Mesenchymal stem cell (in vitro differentiated cells and primary cell): ENCODE data around the gene SPRING1.

Experiments
- DNase-seq: peaks from one replicate; pipeline ENCODE4 v3.0.0-alpha.2; 2013
- H2AFZ ChIP-seq: one replicate; pipeline ENCODE4 v1.6.1; 2013; ENCODE audit warnings: low read depth, mild to moderate bottlenecking, control low read depth, inconsistent platforms, low read length, moderate library complexity
- H2AK5ac ChIP-seq: 2 replicates; pipeline ENCODE4 v1.6.1; 2013; ENCODE audit warnings: low read length, moderate library complexity, mild to moderate bottlenecking, inconsistent platforms; ENCODE audit not compliant: severe bottlenecking
- H2BK120ac ChIP-seq: one replicate; pipeline ENCODE4 v1.6.1; 2013; ENCODE audit warnings: low read depth, mild to moderate bottlenecking, inconsistent platforms, low read length, moderate library complexity
- H2BK12ac ChIP-seq, 2 experiments: one replicate each; pipeline ENCODE4 v1.6.1; 2013; ENCODE audit warnings: inconsistent platforms in 2 of 2, low read length in 2 of 2, mild to moderate bottlenecking in 2 of 2, moderate library complexity in 2 of 2, control low read depth in 1 of 2
- H2BK15ac ChIP-seq: one replicate; pipeline ENCODE4 v1.6.1; 2013; ENCODE audit warnings: mild to moderate bottlenecking, low read depth, inconsistent platforms; ENCODE audit not compliant: poor library complexity, severe bottlenecking
- H2BK5ac ChIP-seq: 2 replicates; pipeline ENCODE4 v1.6.1; 2013; ENCODE audit warnings: low read depth, mild to moderate bottlenecking, low read length, control low read depth, inconsistent platforms; ENCODE audit not compliant: poor library complexity, severe bottlenecking
- H3K14ac ChIP-seq, 2 experiments: one replicate each; pipeline ENCODE4 v1.6.1; 2013; ENCODE audit warnings: inconsistent platforms in 2 of 2, low read length in 2 of 2, control low read depth in 1 of 2, mild to moderate bottlenecking in 1 of 2, moderate library complexity in 1 of 2
- H3K18ac ChIP-seq, 2 experiments: one replicate each; pipeline ENCODE4 v1.6.1; 2013; ENCODE audit warnings: inconsistent platforms in 2 of 2, low read length in 2 of 2, control low read depth in 1 of 2, low read depth in 1 of 2, mild to moderate bottlenecking in 1 of 2
- H3K23ac ChIP-seq, 2 experiments: one replicate each; pipeline ENCODE4 v1.6.1; 2013; ENCODE audit warnings: inconsistent platforms in 2 of 2, low read length in 2 of 2, mild to moderate bottlenecking in 2 of 2, moderate library complexity in 2 of 2, control low read depth in 1 of 2
- H3K27ac ChIP-seq: 2 replicates; pipeline ENCODE4 v1.5.1; 2013; ENCODE audit warnings: mild to moderate bottlenecking, moderate library complexity, low read length, control low read depth, inconsistent platforms; ENCODE audit not compliant: poor library complexity, severe bottlenecking
- H3K27me3 ChIP-seq, 2 experiments: 2 replicates each; pipeline versions ENCODE4 v1.6.1 to v1.7.0; 2013; ENCODE audit warnings: low read length in 2 of 2, mild to moderate bottlenecking in 2 of 2, moderate library complexity in 2 of 2, control low read depth in 1 of 2, inconsistent platforms in 1 of 2; ENCODE audit not compliant: control insufficient read depth in 1 of 2, insufficient read depth in 1 of 2
- H3K36me3 ChIP-seq, 2 experiments: 2 replicates each; pipeline versions ENCODE4 v1.6.1 to v1.7.0; 2013; ENCODE audit warnings: low read length in 2 of 2, control low read depth in 1 of 2, inconsistent platforms in 1 of 2, low read depth in 1 of 2, mild to moderate bottlenecking in 1 of 2; ENCODE audit not compliant: insufficient read depth in 2 of 2, control insufficient read depth in 1 of 2
- H3K4ac ChIP-seq, 2 experiments: one replicate each; pipeline ENCODE4 v1.6.1; 2013; ENCODE audit warnings: inconsistent platforms in 2 of 2, low read length in 2 of 2, mild to moderate bottlenecking in 2 of 2, moderate library complexity in 2 of 2, control low read depth in 1 of 2, low read depth in 1 of 2
- H3K4me1 ChIP-seq: 2 replicates; pipeline ENCODE4 v1.6.1; 2013; ENCODE audit warnings: low read depth, low read length, control low read depth; ENCODE audit not compliant: control insufficient read depth, insufficient read depth
- H3K4me2 ChIP-seq: 2 replicates; pipeline ENCODE4 v1.6.1; 2013; ENCODE audit warnings: low read length, mild to moderate bottlenecking, inconsistent platforms; ENCODE audit not compliant: poor library complexity, severe bottlenecking
- H3K4me3 ChIP-seq, 2 experiments: 2 replicates each; pipeline versions ENCODE4 v1.5.1 to v1.7.0; 2013; ENCODE audit warnings: low read length in 2 of 2, mild to moderate bottlenecking in 2 of 2, control low read depth in 1 of 2, low read depth in 1 of 2; ENCODE audit not compliant: insufficient read depth in 1 of 2
- H3K79me1 ChIP-seq: replicated peaks from 2 replicates; pipeline ENCODE4 v1.6.1; 2013; ENCODE audit warnings: mild to moderate bottlenecking, control low read depth, low read length, inconsistent platforms; ENCODE audit not compliant: poor library complexity, severe bottlenecking
- H3K9ac ChIP-seq: 2 replicates; pipeline ENCODE4 v1.7.0; 2013; ENCODE audit warnings: mild to moderate bottlenecking, low read length, moderate library complexity
- H3K9me3 ChIP-seq: 2 replicates; pipeline ENCODE4 v1.7.0; 2013; ENCODE audit warnings: mild to moderate bottlenecking, low read length; ENCODE audit not compliant: control insufficient read depth
- H4K8ac ChIP-seq: one replicate; pipeline ENCODE4 v1.6.1; 2013; ENCODE audit warnings: inconsistent platforms, mild to moderate bottlenecking, low read length, moderate library complexity
- H4K91ac ChIP-seq: one replicate; pipeline ENCODE4 v1.6.1; 2013; ENCODE audit warnings: mild to moderate bottlenecking, low read length, inconsistent platforms
- WGBS: methylation state at CpG from one replicate; pipeline ENCODE4 v1.1.7; 2013; ENCODE audit warnings: mixed read lengths; 5-methylcytosine and 5-hydroxymethylcytosine counted together

Gene SPRING1

GRCh38 chr12:116698116-116698515, 39.8 kb downstream of the SPRING1 start:
- Histone ChIP-seq H4K91ac (no peak overlapping the region), H3K27ac (no peak overlapping the region), H3K27me3 (peaks cover 23 to 39% of the 10 kb centered on the region in 2 experiments), H3K9me3 (no peaks in the 10 kb centered on the region), H2BK15ac (no peak overlapping the region), H4K8ac (no peak overlapping the region), H3K4me1 (peaks cover 4% of the 10 kb centered on the region), H2AFZ (no peak overlapping the region), H2BK120ac (no peak overlapping the region), H2AK5ac (no peak overlapping the region), H3K23ac (no peak overlapping the region), H3K14ac (no peak overlapping the region), H3K4ac (no peak overlapping the region), H3K18ac (no peak overlapping the region), H2BK12ac (no peak overlapping the region), H3K79me1 (no peaks in the 10 kb centered on the region), H2BK5ac (no peak overlapping the region), H3K4me3 (no peak overlapping the region), H3K4me2 (no peak overlapping the region), H3K9ac (no peak overlapping the region), H3K36me3 (no peaks in the 10 kb centered on the region)
- DNase-seq, result no peak
- 91% methylated on average over 8 of the region's 8 CpGs for WGBS

- Histone ChIP-seq H3K4me1 (peaks cover 4% of the 10 kb centered on the region), H2AFZ (no peak overlapping the region), H3K36me3 (no peaks in the 10 kb centered on the region), H3K4ac (no peak overlapping the region), H2BK12ac (no peak overlapping the region), H3K14ac (no peak overlapping the region), H4K8ac (no peak overlapping the region), H3K79me1 (no peaks in the 10 kb centered on the region), H3K4me2 (no peak overlapping the region), H2BK15ac (no peak overlapping the region), H2BK120ac (no peak overlapping the region), H3K9ac (no peak overlapping the region), H3K4me3 (no peak overlapping the region), H3K9me3 (no peaks in the 10 kb centered on the region), H4K91ac (no peak overlapping the region), H3K27ac (no peak overlapping the region), H2BK5ac (no peak overlapping the region), H3K27me3 (peaks cover 27 to 43% of the 10 kb centered on the region in 2 experiments), H3K18ac (no peak overlapping the region), H2AK5ac (no peak overlapping the region), H3K23ac (no peak overlapping the region)
- no peak for DNase-seq
- WGBS, result 67% methylated on average over 11 of the region's 11 CpGs
These were observed 40.2 kb downstream of the SPRING1 start for GRCh38 chr12:116697716-116698115.

- Histone ChIP-seq H3K18ac (no peak overlapping the region), H3K9me3 (no peaks in the 10 kb centered on the region), H3K4me1 (peaks cover 4% of the 10 kb centered on the region), H3K9ac (no peak overlapping the region), H3K4me2 (no peak overlapping the region), H2BK12ac (no peak overlapping the region), H3K4me3 (no peak overlapping the region), H3K4ac (no peak overlapping the region), H2AK5ac (no peak overlapping the region), H3K27ac (no peak overlapping the region), H3K23ac (no peak overlapping the region), H3K14ac (no peak overlapping the region), H3K36me3 (no peaks in the 10 kb centered on the region), H2BK5ac (no peak overlapping the region), H2BK15ac (no peak overlapping the region), H3K27me3 (peaks cover 31 to 47% of the 10 kb centered on the region in 2 experiments), H2AFZ (no peak overlapping the region), H3K79me1 (no peaks in the 10 kb centered on the region), H4K91ac (no peak overlapping the region), H4K8ac (no peak overlapping the region), H2BK120ac (no peak overlapping the region)
- 46% methylated on average over 7 of the region's 7 CpGs for WGBS
- DNase-seq, result no peak
These were observed 40.6 kb downstream of the SPRING1 start for GRCh38 chr12:116697305-116697704.

GRCh38 chr12:116695464-116695725, 42.5 kb downstream of the SPRING1 start:
- no peaks in the 10 kb centered on the region for H3K9me3 ChIP-seq
- 88% methylated on average over 1 of the region's 3 CpGs for WGBS
- H3K4ac ChIP-seq, result no peak overlapping the region
- H3K4me3 ChIP-seq, result no peak overlapping the region
- no peak overlapping the region for H3K18ac ChIP-seq
- H3K79me1 ChIP-seq, result no peaks in the 10 kb centered on the region
- no peak for DNase-seq
- no peak overlapping the region for H2BK5ac ChIP-seq
- no peak overlapping the region for H2AFZ ChIP-seq
- no peak overlapping the region for H4K91ac ChIP-seq
- peaks cover 34 to 50% of the 10 kb centered on the region in 2 experiments for H3K27me3 ChIP-seq
- H2AK5ac ChIP-seq, result no peak overlapping the region
- no peak overlapping the region for H3K4me2 ChIP-seq
- no peak overlapping the region for H2BK12ac ChIP-seq
- H3K36me3 ChIP-seq, result no peaks in the 10 kb centered on the region
- no peak overlapping the region for H3K23ac ChIP-seq
- H3K14ac ChIP-seq, result no peak overlapping the region
- no peak overlapping the region for H3K27ac ChIP-seq
- peaks cover 4% of the 10 kb centered on the region for H3K4me1 ChIP-seq
- no peak overlapping the region for H2BK15ac ChIP-seq
- H4K8ac ChIP-seq, result no peak overlapping the region
- H3K9ac ChIP-seq, result no peak overlapping the region
- no peak overlapping the region for H2BK120ac ChIP-seq
